ENCODE measurements around the gene TAAR1.

- TF ChIP-seq POLR2AphosphoS5 (IDR thresholded peaks at IDR 0.05; ENCODE audit: low read depth, low read length) (no peak), POLR2A (IDR thresholded peaks at IDR 0.05; ENCODE audit: low read depth, low read length) (no peak), TAF1 (IDR thresholded peaks at IDR 0.05; ENCODE audit: borderline replicate concordance, low read depth, low read length) (no peak)
Observed at GRCh38 chr6:132671295-132671694, 12.3 kb upstream of the TAAR1 start.

Data from GM12892 (cell line).